SU-DHL-6 (cell line): ENCODE data around the gene MGAT4C.

Experiments
- H2AFZ ChIP-seq: fragments of 200-600 bp; sonication (generic); 2 replicates; pipeline ENCODE4 v1.6.1; 2014; ENCODE audit warnings: low read depth, mild to moderate bottlenecking, moderate library complexity, mixed read lengths, antibody characterized with exemption, low read length; ENCODE audit not compliant: severe bottlenecking
- H3F3A ChIP-seq: fragments of 200-600 bp; shearing (Covaris generic); 2 replicates; pipeline ENCODE4 v1.6.0; 2016; ENCODE audit warnings: antibody characterized with exemption, mild to moderate bottlenecking; ENCODE audit not compliant: insufficient read depth
- H3K27ac ChIP-seq: fragments of 200-600 bp; sonication (generic); 2 replicates; pipeline ENCODE4 v1.5.1; 2016; ENCODE audit warnings: low read depth, mild to moderate bottlenecking, low read length, moderate library complexity, mixed read lengths
- H3K27me3 ChIP-seq: fragments of 200-600 bp; sonication (generic), shearing (Covaris generic); 2 replicates; pipeline ENCODE4 v1.6.0; 2014; ENCODE audit warnings: mild to moderate bottlenecking, low read length
- H3K36me3 ChIP-seq: fragments of 200-600 bp; sonication (generic); 2 replicates; pipeline ENCODE4 v1.6.1; 2014; ENCODE audit warnings: mild to moderate bottlenecking, low read length, mixed read lengths
- H3K4me2 ChIP-seq: fragments of 300-600, 200-600 bp; shearing (Covaris generic), sonication (generic); 2 replicates; pipeline ENCODE4 v1.6.0; 2014; ENCODE audit warnings: low read length, low read depth, mild to moderate bottlenecking; ENCODE audit not compliant: poor library complexity, severe bottlenecking
- H3K4me3 ChIP-seq: fragments of 200-600 bp; sonication (generic); 2 replicates; pipeline ENCODE4 v1.5.1; 2014; ENCODE audit warnings: antibody characterized with exemption, low read length, mild to moderate bottlenecking, mixed read lengths; ENCODE audit not compliant: insufficient read depth, poor library complexity, severe bottlenecking
- H3K79me2 ChIP-seq: fragments of 200-600 bp; sonication (generic); 2 replicates; pipeline ENCODE4 v1.6.1; 2014; ENCODE audit warnings: mild to moderate bottlenecking, low read length, moderate library complexity; ENCODE audit not compliant: insufficient read depth
- H3K9ac ChIP-seq: fragments of 200-600 bp; sonication (generic); 2 replicates; pipeline ENCODE4 v1.7.0; 2014; ENCODE audit warnings: mild to moderate bottlenecking, low read length
- H3K9me2 ChIP-seq: fragments of 200-600 bp; sonication (generic); replicated peaks from 2 replicates; pipeline ENCODE4 v1.6.1; 2014; ENCODE audit warnings: low read length; ENCODE audit not compliant: insufficient read depth
- H3K9me3 ChIP-seq: fragments of 200-600 bp; sonication (generic); 2 replicates; pipeline ENCODE4 v1.6.1; 2014; ENCODE audit warnings: low read length, mixed read lengths; ENCODE audit not compliant: insufficient read depth
- H4K20me1 ChIP-seq: fragments of 200-600 bp; sonication (generic); 2 replicates; pipeline ENCODE4 v1.6.1; 2014; ENCODE audit warnings: low read depth, mild to moderate bottlenecking, antibody characterized with exemption, low read length, moderate library complexity, mixed read lengths
- EZH2phosphoT487 ChIP-seq: fragments of 200-600 bp; sonication (generic), shearing (Covaris generic); conservative IDR thresholded peaks from 2 replicates; pipeline ENCODE4 v1.6.1; 2018; ENCODE audit warnings: mild to moderate bottlenecking, antibody characterized with exemption, low read length, moderate library complexity, mixed read lengths
- TF ChIP-seq, protein P1 (sequence below): fragments of 200-600 bp; sonication (generic); IDR thresholded peaks from one replicate; pipeline ENCODE4 v1.5.1; 2017; ENCODE audit warnings: antibody characterized with exemption, mild to moderate bottlenecking, low read length, moderate library complexity; ENCODE audit not compliant: insufficient read depth, poor library complexity, severe bottlenecking

Gene MGAT4C

GRCh38 chr12:85998074-85998473 is 258.1 kb downstream of the MGAT4C start:
- Histone ChIP-seq H2AFZ (no peak overlapping the region), H3F3A (no peaks in the 10 kb centered on the region), H3K4me3 (no peak overlapping the region), H3K27me3 (no peaks in the 10 kb centered on the region), H3K9me2 (no peaks in the 10 kb centered on the region), H3K4me2 (no peak overlapping the region), H3K36me3 (no peaks in the 10 kb centered on the region), H3K9me3 (no peaks in the 10 kb centered on the region; the same call in 1 of the 2 replicates), H3K79me2 (no peaks in the 10 kb centered on the region), H3K27ac (no peak overlapping the region), H3K9ac (no peak overlapping the region), H4K20me1 (no peaks in the 10 kb centered on the region)
- TF ChIP-seq, protein P1, sequence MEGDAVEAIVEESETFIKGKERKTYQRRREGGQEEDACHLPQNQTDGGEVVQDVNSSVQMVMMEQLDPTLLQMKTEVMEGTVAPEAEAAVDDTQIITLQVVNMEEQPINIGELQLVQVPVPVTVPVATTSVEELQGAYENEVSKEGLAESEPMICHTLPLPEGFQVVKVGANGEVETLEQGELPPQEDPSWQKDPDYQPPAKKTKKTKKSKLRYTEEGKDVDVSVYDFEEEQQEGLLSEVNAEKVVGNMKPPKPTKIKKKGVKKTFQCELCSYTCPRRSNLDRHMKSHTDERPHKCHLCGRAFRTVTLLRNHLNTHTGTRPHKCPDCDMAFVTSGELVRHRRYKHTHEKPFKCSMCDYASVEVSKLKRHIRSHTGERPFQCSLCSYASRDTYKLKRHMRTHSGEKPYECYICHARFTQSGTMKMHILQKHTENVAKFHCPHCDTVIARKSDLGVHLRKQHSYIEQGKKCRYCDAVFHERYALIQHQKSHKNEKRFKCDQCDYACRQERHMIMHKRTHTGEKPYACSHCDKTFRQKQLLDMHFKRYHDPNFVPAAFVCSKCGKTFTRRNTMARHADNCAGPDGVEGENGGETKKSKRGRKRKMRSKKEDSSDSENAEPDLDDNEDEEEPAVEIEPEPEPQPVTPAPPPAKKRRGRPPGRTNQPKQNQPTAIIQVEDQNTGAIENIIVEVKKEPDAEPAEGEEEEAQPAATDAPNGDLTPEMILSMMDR: no peak
- TF ChIP-seq EZH2phosphoT487: no peak

- Histone ChIP-seq H3K9me3 (no peaks in the 10 kb centered on the region; the same call in 1 of the 2 replicates), H3K79me2 (no peaks in the 10 kb centered on the region), H4K20me1 (no peaks in the 10 kb centered on the region), H3K9ac (no peak overlapping the region), H3K27ac (no peak overlapping the region), H3K4me2 (no peak overlapping the region), H3K36me3 (no peaks in the 10 kb centered on the region), H2AFZ (no peak overlapping the region), H3K27me3 (no peaks in the 10 kb centered on the region), H3K9me2 (no peaks in the 10 kb centered on the region), H3F3A (no peaks in the 10 kb centered on the region), H3K4me3 (no peak overlapping the region)
- TF ChIP-seq EZH2phosphoT487: no peak
- TF ChIP-seq, protein P1: no peak
These were observed 259.9 kb downstream of the MGAT4C start for GRCh38 chr12:85996280-85996679.

- H4K20me1 ChIP-seq: no peaks in the 10 kb centered on the region
- H3K9me3 ChIP-seq: no peaks in the 10 kb centered on the region; the same call in 1 of the 2 replicates
- H3K4me2 ChIP-seq: no peak overlapping the region
- H3K9me2 ChIP-seq: no peaks in the 10 kb centered on the region
- TF ChIP-seq, protein P1: no peak
- no peak for TF ChIP-seq EZH2phosphoT487
- no peaks in the 10 kb centered on the region for H3K79me2 ChIP-seq
- H3K4me3 ChIP-seq: no peak overlapping the region
- H3K9ac ChIP-seq: no peak overlapping the region
- H3K27ac ChIP-seq: no peak overlapping the region
- no peaks in the 10 kb centered on the region for H3K27me3 ChIP-seq
- no peaks in the 10 kb centered on the region for H3K36me3 ChIP-seq
- no peaks in the 10 kb centered on the region for H3F3A ChIP-seq
- H2AFZ ChIP-seq: no peak overlapping the region
These were observed 262.4 kb downstream of the MGAT4C start for GRCh38 chr12:85993746-85994145.

- no peaks in the 10 kb centered on the region for H3K36me3 ChIP-seq
- H3K4me3 ChIP-seq: no peak overlapping the region
- H3K4me2 ChIP-seq: no peak overlapping the region
- H3K27me3 ChIP-seq: no peaks in the 10 kb centered on the region
- no peak overlapping the region for H2AFZ ChIP-seq
- H3K79me2 ChIP-seq: no peaks in the 10 kb centered on the region
- no peaks in the 10 kb centered on the region for H4K20me1 ChIP-seq
- H3K27ac ChIP-seq: no peak overlapping the region
- no peaks in the 10 kb centered on the region for H3K9me3 ChIP-seq
- H3F3A ChIP-seq: no peaks in the 10 kb centered on the region
- no peaks in the 10 kb centered on the region for H3K9me2 ChIP-seq
- TF ChIP-seq, protein P1: no peak
- no peak for TF ChIP-seq EZH2phosphoT487
- no peak overlapping the region for H3K9ac ChIP-seq
These were observed 270.2 kb downstream of the MGAT4C start for GRCh38 chr12:85985996-85986395.
